GM18526 (cell line): Measurements from ENCODE around the gene CDK5R2.

Experiments
- POLR2A ChIP-seq: IDR thresholded peaks from 3 replicates; pipeline ENCODE4 v1.6.1; 2011; ENCODE audit not compliant: insufficient read length; ENCODE audit errors: extremely low read depth

Gene CDK5R2

GRCh38 chr2:218982586-218983262 is 23.3 kb downstream of the CDK5R2 start:
- no peak for TF ChIP-seq POLR2A

GRCh38 chr2:218983263-218983933 is 23.9 kb downstream of the CDK5R2 start:
- no peak for TF ChIP-seq POLR2A

GRCh38 chr2:218983934-218984238 is 24.4 kb downstream of the CDK5R2 start:
- no peak for TF ChIP-seq POLR2A

- TF ChIP-seq POLR2A: no peak
Measured at GRCh38 chr2:218984239-218985020, 25.0 kb downstream of the CDK5R2 start.

GRCh38 chr2:218985021-218985324 is 25.5 kb downstream of the CDK5R2 start, which contains the start of gene FEV:
Gene FEV (minus strand): TSS chr2:218985184. CDS start chr2:218985075, 109 bp downstream.
- no peak for TF ChIP-seq POLR2A

GRCh38 chr2:218985325-218986091 is 26.0 kb downstream of the CDK5R2 start:
- TF ChIP-seq POLR2A: no peak

- TF ChIP-seq POLR2A: no peak
Measured at GRCh38 chr2:218986148-218986761, 26.8 kb downstream of the CDK5R2 start.

GRCh38 chr2:218988164-218988563 is 28.7 kb downstream of the CDK5R2 start:
- TF ChIP-seq POLR2A: no peak

GRCh38 chr2:218988650-218989049 is 29.2 kb downstream of the CDK5R2 start:
- TF ChIP-seq POLR2A: no peak

- no peak for TF ChIP-seq POLR2A
Measured at GRCh38 chr2:218990052-218990451, 30.6 kb downstream of the CDK5R2 start.

- TF ChIP-seq POLR2A: no peak
Measured at GRCh38 chr2:218990612-218991011, 31.1 kb downstream of the CDK5R2 start.

GRCh38 chr2:218991674-218992168 is 32.3 kb downstream of the CDK5R2 start:
- no peak for TF ChIP-seq POLR2A

GRCh38 chr2:218992196-218992595 is 32.7 kb downstream of the CDK5R2 start:
- no peak for TF ChIP-seq POLR2A

- no peak for TF ChIP-seq POLR2A
Measured at GRCh38 chr2:218992703-218993344, 33.4 kb downstream of the CDK5R2 start.
